NOMO-1 treated with dmso at 0.1 percent for 144 hours (cell line): ENCODE results near the gene KCNJ10.

Source experiments
- DNase-seq: peaks from one replicate; lab custom pipeline; 2025; ENCODE audit not compliant: unreplicated experiment; lab: John Stamatoyannopoulos, UW

KCNJ10 gene

GRCh38 chr1:160025314-160025713 is 44.6 kb downstream of the KCNJ10 start:
- no peak for DNase-seq

GRCh38 chr1:160024195-160024905 is 45.6 kb downstream of the KCNJ10 start:
- DNase-seq = no peak

GRCh38 chr1:160022330-160023310 is 47.3 kb downstream of the KCNJ10 start:
- DNase-seq = no peak

- DNase-seq = no peak
Observed at GRCh38 chr1:160021376-160022074, 48.4 kb downstream of the KCNJ10 start.

GRCh38 chr1:160020196-160020595 is 49.8 kb downstream of the KCNJ10 start:
- DNase-seq = no peak

- DNase-seq = no peak
Observed at GRCh38 chr1:160018900-160019299, 51.1 kb downstream of the KCNJ10 start.

- no peak for DNase-seq
Observed at GRCh38 chr1:160018347-160018746, 51.6 kb downstream of the KCNJ10 start.

- no peak for DNase-seq
Observed at GRCh38 chr1:160017592-160017991, 52.4 kb downstream of the KCNJ10 start.

GRCh38 chr1:160011781-160012180 is 58.2 kb downstream of the KCNJ10 start:
- no peak for DNase-seq

GRCh38 chr1:160009801-160010200 is 60.2 kb downstream of the KCNJ10 start:
- no peak for DNase-seq

GRCh38 chr1:160009081-160009480 is 60.9 kb downstream of the KCNJ10 start:
- DNase-seq = no peak

- no peak for DNase-seq
Observed at GRCh38 chr1:160007577-160008200, 62.3 kb downstream of the KCNJ10 start.

- DNase-seq = no peak
Observed at GRCh38 chr1:160006312-160006940, 63.5 kb downstream of the KCNJ10 start.

GRCh38 chr1:160005070-160005469 is 64.9 kb downstream of the KCNJ10 start:
- no peak for DNase-seq

- no peak for DNase-seq
Observed at GRCh38 chr1:160004425-160004824, 65.5 kb downstream of the KCNJ10 start.

- no peak for DNase-seq
Observed at GRCh38 chr1:160004001-160004400, 66.0 kb downstream of the KCNJ10 start.

- no peak for DNase-seq
Observed at GRCh38 chr1:160001440-160001839, 68.5 kb downstream of the KCNJ10 start.

- DNase-seq = no peak
Observed at GRCh38 chr1:159999204-159999603, 70.8 kb downstream of the KCNJ10 start.

- DNase-seq = no peak
Observed at GRCh38 chr1:159996653-159997052, 73.3 kb downstream of the KCNJ10 start.

GRCh38 chr1:159994896-159995295 is 75.1 kb downstream of the KCNJ10 start:
- no peak for DNase-seq

- DNase-seq = no peak
Observed at GRCh38 chr1:159993911-159994310, 76.0 kb downstream of the KCNJ10 start.
